M059J (cell line): ENCODE results near the gene MYO7A. TPM values are rescaled to one million over a fixed set of nuclear protein-coding genes. Genes with fewer than 3 reads are reported as not detected.

ENCODE experiments used
- DNase-seq: peaks from one replicate; pipeline ENCODE4 v3.0.0-alpha.2; 2012; ENCODE audit warnings: low read depth
- total RNA-seq: library from RNA; depleted of rRNA; stranded (reverse); fragments of >200 nt; shearing (Covaris generic); gene quantifications from 2 replicates; pipeline ENCODE4 v1.2.3, GENCODE V29; 2014

MYO7A gene
- total RNA-seq, 1 experiment from 2014 or later, result not detected

- no peak for DNase-seq
These were observed 18.4 kb downstream of the MYO7A start for GRCh38 chr11:77146261-77147035.

DNA sequence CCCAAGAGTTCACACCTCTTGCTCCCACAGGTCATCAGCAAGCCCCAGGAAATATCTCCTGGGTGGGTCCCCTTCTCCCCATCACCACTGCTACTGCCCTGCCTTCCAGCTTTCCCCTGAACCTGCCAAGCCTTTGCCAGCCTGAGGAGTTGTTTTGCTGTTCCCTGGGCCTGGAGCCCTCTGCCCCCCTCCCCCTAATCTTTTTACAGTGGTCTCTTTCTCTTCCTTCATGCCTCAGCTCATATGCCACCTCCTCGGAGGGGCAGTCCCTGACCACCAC, 18.9 kb downstream of the MYO7A start:
- DNase-seq, result no peak

DNA sequence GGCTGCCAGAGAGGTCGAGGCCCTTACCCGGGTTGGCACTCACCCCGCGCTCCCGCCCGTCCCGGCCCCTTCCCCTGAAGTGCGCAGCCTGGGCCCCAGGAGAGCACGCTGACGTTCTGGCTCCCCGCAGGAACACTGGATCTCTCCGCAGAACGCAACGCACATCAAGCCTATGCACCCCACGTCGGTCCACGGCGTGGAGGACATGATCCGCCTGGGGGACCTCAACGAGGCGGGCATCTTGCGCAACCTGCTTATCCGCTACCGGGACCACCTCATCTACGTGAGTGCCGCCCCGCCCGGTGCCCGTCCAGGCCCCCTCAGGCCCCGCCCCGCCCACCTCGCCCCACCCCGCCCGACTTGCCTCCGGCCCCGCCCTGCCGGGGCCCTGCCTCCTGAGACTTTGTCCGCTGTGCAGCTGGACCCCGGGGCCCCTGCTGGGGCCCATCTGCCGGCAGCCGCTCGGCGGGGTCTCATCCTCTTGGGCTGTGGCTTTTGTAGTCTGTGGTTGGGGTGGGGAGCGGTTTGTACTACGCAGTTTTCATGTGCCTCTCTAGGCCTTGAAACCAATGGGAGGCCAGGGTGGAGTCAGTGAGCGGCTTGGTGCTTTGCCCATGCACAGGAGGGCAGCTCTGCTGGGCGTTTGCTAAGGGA, 19.7 kb downstream of the MYO7A start:
- DNase-seq, result no peak

DNA sequence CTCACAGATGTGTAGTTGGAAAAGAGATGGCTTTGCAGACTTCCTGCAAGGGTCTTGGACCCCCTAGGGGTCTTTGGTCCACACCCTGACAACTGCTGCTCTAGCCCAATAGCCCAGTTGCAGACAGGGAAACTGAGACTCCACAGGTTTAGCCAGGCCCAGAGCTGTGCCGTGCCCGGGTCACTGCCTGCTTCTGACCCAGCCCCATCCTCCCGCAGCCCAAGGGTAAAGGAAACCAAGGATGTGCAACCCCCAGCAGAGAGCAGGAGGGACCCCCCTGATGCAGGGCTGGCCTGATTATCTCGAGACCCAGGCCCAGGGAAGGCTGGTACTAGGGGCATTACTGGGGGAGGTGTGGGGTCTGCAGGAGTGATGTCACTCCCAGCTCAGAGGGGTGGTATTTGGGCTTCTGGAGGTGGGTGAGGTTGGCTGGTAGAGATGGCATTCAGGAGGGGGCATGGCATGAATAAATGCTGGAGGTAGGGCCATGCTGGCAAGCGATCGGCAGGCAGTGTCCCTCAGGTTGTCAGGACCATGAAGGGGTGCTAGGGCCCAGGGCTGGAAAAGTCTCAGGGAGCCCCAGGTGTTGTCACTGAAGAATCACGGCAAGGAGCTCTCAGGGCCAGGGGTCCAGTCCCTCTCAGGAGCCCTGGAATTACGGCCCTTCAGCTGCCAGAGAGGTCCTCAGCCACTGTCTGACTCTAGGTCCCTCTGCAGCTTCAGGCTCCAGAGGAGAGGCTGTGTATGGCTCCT, 21.1 kb downstream of the MYO7A start:
- DNase-seq, result no peak

DNA sequence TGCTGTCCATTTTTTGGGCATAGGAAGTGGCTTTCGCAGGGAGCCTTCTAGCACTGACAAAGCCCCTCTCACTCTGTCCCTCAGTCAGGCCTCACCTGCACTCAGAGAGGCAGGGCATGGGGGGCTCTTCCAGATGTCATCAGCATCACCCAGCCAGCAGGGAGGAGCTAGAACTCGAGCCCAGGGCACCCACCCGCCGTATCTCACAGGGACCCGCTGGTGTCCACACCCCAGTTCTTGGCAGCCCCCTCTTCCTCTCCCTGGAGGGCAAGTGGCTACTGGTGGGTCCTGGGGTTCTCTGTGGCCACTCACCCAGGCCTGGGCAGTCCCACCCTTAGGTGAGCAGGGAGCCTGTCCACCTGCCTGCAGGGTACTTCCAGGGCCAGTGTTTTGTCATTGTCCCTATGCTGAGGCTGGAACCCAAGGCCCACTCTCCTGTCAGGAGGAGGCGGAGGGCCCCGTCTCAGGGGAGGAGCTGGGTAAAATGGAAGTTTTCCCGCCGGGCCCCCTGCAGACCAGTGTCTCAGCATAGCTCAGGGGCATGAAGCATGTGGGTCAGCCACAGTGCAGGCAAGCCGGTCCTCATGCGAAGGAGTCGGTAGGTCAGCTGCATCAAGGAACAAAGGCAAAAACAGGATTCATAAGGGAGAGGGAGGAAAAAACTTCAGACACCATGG, 21.8 kb downstream of the MYO7A start:
- no peak for DNase-seq

DNA sequence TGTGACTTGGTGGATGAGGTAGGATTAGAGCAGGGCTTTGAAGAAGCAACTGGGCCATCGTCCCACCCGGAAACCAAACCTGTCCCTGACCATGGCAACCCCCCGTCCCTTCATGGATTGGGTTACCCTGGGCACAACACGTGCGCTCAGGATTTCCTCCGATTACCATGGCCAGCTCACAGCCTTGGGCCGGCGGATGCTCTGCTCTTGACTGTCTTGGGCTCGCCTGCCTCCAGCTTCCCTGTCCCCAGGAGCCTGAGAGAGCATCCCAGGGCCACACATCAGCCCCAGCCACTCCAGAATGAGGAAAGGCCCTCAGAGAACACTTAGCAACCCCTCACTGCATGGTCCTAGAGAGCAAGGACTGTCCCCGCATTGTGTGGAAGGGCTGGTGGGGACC, 22.8 kb downstream of the MYO7A start:
- no peak for DNase-seq

DNA sequence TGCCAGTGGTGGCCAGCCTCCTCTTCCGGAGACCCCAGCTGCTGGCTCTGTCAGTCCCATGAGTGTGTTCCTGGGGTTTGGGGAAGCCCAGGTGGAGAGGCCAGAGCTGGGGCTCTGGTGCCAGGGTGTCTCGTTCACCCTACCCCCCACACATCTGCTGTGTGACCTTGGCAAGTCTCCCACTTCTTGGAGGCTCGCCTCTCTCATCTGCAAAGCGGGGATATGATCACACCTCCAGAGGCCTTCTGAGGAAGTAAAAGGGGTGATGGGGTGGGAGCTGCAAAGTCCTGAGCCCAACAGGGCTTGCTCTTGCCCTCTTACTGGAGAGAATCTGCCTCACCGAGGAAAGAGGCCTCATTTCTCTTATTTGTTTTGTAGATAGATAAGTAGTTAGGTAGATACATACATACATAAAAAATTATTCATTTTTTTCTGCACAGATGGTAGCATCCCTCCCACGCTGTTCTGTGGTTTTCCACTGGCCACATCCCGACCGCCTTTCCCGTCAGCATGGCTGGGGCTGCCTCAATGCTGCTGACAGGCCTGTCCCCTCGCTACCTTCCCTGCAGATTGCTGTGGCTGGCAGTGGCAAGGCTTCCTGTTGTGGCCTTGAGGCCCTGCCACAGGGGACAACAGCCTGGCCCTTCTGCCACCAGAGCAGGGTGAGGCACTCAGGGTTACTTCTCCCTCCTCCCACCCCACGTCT, 23.9 kb downstream of the MYO7A start:
- DNase-seq, result no peak

GRCh38 chr11:77152846-77153245, 24.8 kb downstream of the MYO7A start:
- DNase-seq, result no peak

DNA sequence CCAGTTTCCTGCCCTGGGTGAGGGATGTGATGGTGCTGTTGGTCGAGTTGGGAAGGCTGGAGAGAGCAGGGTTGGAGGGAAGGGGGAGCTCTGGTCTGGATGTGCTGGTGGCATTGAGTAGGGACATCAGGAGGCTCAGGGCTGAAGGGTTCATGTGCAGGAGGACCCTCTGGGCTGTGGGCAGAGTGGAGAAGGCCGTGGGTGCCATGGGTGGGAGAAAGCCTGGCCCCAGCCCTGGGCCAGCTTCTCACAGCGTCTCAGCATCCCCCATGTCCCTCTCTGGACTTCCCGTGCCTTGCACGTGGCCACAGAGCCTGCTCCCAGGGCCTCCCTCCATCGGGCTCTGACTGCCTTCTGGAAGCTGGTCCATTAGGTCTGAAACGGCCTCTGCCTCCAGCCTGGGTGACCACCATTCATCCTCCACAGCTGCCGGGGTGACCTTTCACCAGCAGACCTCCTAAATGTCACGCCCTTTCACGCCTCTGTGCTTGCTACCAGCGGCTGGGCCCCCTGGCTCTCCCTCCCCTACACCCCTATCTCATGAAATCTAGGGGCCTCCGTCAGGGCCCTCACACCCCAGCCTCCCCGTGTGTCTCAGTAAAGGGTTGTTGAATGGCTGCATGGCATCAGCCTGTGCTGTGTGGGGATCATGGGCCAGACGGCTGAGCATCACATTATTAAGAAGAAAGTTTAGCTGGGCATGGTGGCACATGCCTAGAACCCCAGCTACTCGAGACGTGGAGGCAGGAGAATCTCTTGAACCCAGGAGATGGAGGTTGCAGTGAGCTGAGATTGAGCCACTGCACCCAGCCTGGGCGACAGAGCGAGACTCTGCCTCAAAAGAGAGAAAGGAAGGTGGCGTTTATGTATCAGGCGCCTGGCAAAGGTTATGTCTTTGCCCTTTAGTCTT, 25.5 kb downstream of the MYO7A start:
- no peak for DNase-seq

DNA sequence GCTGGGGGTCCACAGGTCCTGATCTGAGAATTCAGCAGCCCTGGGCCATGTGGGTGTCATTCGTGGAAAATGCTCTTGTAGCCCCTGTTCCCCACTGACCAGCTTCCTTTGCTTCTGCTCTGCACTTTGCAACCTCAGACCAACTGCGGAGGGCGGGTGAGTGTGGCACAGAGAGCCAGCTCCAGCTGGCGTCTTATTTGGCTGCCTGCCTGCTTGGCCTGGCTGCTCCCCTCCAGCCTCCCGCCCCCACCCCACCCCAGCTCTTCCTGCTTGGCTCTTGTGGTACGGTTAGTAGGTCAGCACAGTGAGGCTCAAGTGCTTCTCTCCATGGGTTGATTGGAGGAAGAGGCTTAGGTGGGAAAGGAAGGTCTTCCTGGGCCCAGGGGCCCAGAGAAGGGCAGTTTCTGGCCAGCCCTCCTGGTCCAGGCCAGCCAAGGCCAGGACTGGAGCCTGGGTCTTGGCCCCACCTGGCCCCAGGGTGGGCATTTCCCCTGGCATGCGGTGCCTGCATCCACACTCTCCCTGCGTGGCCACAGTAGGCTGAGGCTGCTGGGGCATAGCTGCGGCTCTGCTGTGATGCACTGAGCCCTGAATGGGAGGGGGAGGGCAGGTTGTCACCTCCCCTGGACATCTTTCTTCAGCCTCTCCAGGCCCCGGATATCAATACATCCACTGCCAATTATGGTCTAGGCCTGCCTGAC, 26.5 kb downstream of the MYO7A start:
- no peak for DNase-seq

- no peak for DNase-seq
These were observed 27.0 kb downstream of the MYO7A start for GRCh38 chr11:77155082-77155475.

DNA sequence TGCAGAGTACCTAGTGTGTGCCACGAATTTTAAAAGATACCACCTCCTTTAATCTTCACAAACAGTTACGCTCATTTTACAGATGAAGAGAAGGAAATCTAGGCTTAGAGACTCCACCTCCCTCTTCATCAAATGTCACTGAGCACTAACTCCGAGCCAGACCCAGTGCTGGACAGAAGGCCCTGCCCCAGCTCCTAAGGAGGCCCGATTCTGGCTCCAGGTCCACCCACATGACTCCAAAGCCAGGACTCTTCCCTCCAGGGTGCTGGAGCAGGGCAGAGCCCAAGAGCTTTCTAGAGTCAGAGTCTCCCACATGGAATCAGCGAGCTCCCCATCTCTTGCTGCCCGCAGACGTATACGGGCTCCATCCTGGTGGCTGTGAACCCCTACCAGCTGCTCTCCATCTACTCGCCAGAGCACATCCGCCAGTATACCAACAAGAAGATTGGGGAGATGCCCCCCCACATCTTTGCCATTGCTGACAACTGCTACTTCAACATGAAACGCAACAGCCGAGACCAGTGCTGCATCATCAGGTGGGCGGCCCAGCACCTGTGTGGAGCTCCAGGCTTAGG, 27.6 kb downstream of the MYO7A start:
- DNase-seq, result no peak

- DNase-seq, result no peak
These were observed 28.6 kb downstream of the MYO7A start for GRCh38 chr11:77156396-77157195.

DNA sequence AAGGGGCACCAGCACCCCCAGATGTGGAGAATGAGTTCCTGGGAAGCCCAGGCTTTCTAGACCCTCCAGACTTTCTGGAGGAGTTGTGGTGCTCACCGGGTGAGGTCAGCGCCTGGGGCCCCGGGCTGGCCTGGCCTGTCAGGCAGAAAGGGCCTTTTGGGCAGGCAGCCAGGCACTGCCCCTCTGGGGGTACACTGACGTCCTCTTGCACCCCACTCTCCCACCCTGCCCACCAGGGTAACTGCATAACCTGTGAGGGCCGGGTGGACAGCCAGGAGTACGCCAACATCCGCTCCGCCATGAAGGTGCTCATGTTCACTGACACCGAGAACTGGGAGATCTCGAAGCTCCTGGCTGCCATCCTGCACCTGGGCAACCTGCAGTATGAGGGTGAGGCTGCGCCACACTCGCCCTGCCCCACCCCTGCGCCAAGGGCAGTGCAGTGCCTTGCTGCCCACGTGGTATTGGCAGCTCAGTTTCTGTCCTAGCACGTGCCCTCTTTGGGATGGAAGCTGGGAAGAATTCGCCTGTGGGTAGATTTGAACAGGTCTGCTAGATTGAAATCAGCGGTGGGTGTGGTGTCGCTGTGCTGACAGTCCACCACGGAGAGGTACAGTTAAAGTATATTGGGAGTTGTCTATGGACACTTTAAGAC, 30.1 kb downstream of the MYO7A start:
- no peak for DNase-seq

DNA sequence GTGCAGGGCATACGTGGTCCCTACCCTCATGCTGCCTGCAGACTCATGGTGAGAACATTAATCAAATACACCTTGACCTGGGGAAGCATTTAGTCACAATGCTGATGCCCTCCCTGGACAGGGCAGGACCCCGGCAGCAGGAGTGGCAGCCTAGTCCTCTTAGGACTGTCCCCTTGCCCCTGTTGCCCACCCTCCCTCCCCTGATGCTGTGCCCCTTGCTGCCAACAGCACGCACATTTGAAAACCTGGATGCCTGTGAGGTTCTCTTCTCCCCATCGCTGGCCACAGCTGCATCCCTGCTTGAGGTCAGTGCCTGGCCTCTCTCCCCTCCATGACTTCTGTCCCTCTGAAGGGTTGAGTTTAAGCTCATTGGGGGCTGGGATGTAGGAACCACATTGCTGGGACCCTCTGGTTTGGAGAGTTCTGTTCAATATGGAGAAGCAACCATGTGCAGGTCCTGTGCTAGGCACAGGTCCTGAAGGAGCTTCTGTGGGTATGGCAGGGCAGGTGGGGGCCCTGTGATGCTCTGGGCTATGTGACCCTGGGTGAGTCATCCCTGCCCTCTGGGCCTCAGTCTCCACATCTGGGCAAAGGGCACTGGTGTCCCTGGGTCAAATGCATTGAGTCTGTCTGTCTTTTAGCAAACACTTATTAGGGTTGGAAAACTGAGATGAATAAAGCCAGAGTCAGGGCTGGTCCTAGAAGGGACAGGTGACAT, 31.3 kb downstream of the MYO7A start:
- no peak for DNase-seq

- no peak for DNase-seq
These were observed 32.0 kb downstream of the MYO7A start for GRCh38 chr11:77159937-77160495.

- DNase-seq, result no peak
These were observed 35.2 kb downstream of the MYO7A start for GRCh38 chr11:77163271-77163670.
